HG03108 (cell line): Measurements from ENCODE around the gene RASA4B.
A peak's percentile ranks its signal among the peaks of the same experiment; 100 is the strongest.
"Not testable (repeated sequence)": the region's sequence is repeated elsewhere in the genome, so short reads cannot be mapped to it uniquely, and the experiment has no call there.

Source experiments
- ATAC-seq: cut with Tn5 transposase; IDR thresholded peaks from one replicate; pipeline ENCODE4 v1.9.1; 2021; ENCODE audit warnings: moderate library complexity; ENCODE audit not compliant: unreplicated experiment

The RASA4B gene

DNA sequence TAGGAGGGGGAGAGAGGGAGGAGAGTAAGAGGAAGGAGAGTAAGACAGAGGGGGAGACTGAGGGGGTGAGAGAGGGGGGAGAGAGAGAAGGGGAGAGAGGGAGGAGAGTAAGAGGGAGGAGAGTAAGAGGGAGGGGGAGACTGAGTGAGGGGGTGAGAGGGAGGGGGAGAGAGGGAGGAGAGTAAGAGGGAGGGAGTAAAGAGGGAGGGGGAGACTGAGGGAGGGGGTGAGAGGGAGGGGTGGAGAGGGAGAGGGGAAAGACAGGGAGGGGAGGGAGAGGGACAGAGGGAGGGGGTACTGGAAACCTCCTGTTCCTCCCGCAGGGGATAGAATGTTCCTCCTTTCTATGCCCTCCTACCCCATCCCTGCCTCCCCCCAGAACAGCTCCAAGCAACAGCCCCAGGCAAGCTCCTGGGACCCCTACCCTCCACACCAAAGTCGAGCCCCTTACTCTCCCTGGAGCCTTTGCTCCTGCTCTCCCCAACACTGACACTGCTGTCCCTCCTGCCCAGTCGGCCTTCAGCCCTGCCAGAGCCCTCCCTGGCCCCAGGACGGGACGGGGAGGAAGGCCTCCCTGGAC is 4.8 kb downstream of the RASA4B start:
- ATAC-seq = not testable (repeated sequence)

- not testable (repeated sequence) for ATAC-seq
Observed at GRCh38 chr7:102511860-102512522, 5.6 kb downstream of the RASA4B start.

DNA sequence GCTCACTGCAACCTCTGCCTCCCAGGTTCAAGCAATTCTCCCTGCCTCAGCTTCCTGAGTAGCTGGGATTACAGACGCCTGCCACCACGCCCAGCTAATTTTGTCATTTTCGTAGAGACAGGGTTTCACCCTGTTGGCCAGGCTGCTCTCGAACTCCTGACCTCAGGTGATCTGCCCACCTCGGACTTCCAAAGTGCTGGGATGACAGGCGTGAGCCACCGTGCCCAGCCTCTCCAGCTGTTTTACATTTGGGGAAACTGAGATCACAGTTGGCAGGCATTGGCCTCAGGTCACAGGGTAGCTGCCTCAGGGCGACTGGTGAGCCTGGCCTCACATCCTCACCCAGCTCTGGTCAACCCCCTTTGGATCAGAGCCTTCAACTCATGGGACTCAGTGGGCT is 7.0 kb downstream of the RASA4B start:
- not testable (repeated sequence) for ATAC-seq

- not testable (repeated sequence) for ATAC-seq
Observed at GRCh38 chr7:102507410-102508088, 10.0 kb downstream of the RASA4B start.

GRCh38 chr7:102505298-102506185 is 12.0 kb downstream of the RASA4B start:
- not testable (repeated sequence) for ATAC-seq

- not testable (repeated sequence) for ATAC-seq
Observed at GRCh38 chr7:102503141-102503540, 14.4 kb downstream of the RASA4B start.

DNA sequence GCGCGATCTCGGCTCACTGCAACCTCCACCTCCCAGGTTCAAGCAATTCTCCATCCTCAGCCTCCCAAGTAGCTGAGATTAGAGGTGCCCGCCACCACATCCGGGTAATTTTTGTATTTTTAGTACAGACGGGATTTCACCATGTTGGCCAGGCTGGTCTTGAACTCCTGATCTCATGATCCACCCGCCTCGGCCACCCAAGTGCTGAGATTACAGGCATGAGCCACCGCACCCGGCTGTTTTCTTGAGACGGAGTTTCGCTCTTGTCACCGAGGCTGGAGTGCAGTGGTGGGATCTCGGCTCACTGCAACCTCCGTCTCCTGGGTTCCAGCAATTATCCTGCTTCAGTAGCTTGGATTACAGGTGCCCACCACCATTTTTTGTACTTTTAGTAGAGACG is 19.3 kb downstream of the RASA4B start:
- ATAC-seq = not testable (repeated sequence)

DNA sequence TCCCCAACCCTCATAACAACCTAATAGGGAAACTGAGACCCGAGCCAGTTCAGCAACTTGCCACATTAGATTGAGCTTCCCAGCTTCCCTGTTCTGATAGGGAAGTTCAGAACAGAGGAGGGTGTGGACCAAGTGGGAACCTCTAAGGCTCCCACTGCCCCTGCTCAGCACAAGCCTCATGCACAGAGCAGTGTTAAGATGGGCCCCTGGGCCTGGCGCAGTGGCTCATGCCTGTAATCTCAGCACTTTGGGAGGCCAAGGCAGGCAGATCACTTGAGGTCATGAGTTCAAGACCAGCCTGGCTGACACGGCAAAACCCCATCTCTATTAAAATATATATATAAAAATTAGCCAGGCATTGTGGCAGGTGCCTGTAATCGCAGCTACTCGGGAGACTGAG is 20.3 kb downstream of the RASA4B start:
- ATAC-seq = not testable (repeated sequence)

DNA sequence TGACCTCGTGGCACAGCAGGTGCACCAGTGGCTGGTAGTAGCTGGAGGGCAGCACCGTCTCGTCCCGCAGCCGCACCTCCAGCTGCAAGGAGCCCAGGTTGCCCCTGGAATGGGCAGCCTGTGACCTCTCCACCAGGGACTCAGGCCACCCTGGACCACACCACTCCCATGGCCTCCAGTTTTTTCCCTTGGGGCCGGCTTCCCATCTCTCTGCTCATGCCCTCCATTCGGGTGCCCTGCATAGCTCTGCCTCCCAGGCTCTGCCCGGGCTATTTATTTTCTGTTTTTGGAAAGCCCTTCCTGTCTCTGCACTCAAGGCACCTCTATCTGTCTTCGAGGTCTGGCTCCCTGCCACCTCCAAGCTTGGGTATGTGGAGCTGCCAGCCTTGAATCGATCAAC is 20.7 kb downstream of the RASA4B start:
- not testable (repeated sequence) for ATAC-seq

- ATAC-seq = peak; percentile 64
Observed at GRCh38 chr7:102494473-102495149, 23.0 kb downstream of the RASA4B start.

DNA sequence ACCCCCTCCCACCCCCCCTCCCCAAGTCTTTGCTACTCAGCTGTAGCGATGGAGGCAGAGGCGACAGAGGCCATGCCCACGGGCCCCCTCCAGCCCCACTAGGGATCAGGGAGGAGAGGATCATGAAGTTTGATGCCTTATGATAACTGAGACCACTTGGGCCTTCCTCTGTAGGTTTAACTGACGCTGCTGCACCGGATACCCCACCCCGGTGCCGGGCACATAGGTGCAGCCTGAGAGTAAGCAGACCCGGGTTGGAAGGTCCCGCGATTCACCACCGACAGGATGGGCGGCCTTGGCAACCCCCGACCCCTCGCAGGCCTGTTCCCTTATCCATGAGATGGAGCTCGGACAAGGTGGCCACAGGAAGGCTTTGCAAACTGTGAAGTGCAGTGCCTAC is 23.6 kb downstream of the RASA4B start:
- not testable (repeated sequence) for ATAC-seq

- ATAC-seq = peak; percentile 38
Observed at GRCh38 chr7:102493220-102493935, 24.2 kb downstream of the RASA4B start.

DNA sequence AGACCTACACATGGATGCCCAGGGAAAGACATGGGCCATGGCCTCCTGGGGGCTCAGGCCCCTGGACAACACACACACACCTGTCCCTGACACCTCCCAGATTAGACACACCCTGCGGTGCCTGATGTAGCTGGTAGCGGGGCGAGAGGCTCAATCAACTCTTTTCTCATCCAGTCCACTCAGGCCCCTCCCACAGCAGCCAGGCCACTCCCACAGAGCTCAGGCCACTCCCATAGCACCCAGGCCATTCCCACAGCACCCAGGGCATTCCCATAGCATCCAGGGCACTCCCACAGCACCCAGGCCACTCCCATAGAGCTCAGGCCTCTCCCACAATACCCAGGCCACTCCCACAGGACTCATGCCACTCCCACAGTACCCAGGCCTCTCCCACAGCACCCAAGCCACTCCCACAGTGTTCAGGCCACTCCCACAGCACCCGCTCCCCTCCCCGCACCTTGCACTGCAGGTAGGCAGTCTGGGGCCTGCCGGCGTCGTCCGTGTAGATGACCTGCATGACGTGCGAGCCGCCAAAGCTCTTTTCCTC is 27.0 kb downstream of the RASA4B start:
- not testable (repeated sequence) for ATAC-seq

- ATAC-seq = not testable (repeated sequence)
Observed at GRCh38 chr7:102484317-102484716, 33.3 kb downstream of the RASA4B start.

DNA sequence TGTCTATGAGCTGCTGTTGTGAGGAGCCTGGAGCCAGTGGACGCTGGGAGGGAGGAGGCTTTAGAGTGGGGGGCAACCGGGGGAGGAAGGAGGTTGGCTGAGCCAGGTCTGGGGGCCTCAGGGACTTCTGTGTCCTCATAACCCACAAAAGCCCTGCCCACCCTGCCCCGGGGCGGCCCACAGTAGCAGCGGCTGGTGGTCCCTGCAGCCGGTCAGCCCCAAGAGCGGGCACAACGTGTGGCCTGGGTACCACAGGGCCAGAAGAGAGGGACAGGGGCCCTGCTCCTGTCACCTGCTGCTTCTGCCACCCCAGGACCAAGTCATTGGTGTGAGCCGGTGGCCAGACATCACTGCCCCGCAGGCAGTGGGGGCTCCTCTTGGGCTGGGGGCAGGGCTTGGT is 35.6 kb downstream of the RASA4B start:
- not testable (repeated sequence) for ATAC-seq

- not testable (repeated sequence) for ATAC-seq
Observed at GRCh38 chr7:102479982-102480637, 37.5 kb downstream of the RASA4B start.

DNA sequence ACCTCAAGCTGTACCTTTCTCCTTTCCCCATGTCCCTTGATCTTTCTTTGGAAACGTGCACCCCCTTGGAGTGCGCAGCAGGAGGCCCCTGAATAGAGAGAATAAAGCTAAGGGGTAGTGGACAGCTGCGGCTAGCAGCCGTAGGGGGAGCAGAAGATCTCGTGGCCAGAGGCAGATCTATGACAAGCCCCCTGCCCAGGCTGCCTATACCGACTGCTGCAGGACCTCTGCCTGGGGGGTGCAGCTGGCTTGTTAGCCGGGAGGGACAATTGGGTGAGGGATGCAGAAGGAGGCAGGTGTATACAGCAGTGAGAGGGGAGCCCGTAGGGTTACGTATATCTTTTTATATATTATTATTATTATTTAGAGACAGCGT is 38.4 kb downstream of the RASA4B start:
- ATAC-seq = peak; percentile 21

- ATAC-seq = peak; percentile 82
Observed at GRCh38 chr7:102478314-102479208, 39.0 kb downstream of the RASA4B start, which contains the start of gene POLR2J. TSS of gene POLR2J (minus strand) at chr7:102478922. CDS start at chr7:102478860, 62 bp downstream.
